ENCODE results near the gene ZBTB38. TPM values are rescaled to one million over a fixed set of nuclear protein-coding genes. Genes with fewer than 3 reads are reported as not detected.

ZBTB38 gene
- total and polyA plus RNA-seq, 2 of the 13 experiments (the other 11 are each of a cell fraction or from before 2014, with no cell fraction given): 26.8 to 51.7 TPM

DNA sequence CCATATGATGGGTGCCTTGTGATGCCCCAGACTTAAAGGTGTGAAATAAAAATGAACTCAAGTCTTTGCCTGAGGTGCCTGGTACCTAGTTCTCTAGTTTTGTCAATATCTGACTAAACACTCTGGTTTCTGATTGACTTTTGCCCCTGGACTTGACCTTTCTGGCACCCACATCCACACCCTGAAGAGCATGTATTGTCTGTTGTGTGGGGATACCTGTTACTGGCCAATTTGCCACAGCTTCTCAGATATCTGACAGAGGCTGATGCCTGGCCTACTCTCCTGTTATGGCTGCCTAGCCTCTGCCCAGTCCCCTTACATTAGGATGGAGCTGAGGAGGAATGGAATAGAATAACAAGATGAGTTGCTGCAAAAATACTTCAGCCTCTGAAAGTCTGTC lies 3.6 kb downstream of the ZBTB38 start:
- peak overlapping the region; percentile 16 for H3K4me2 ChIP-seq (ENCODE audit: low read depth, low read length)
- in situ Hi-C loops (cut with HindIII; ENCODE audit: extremely low pct_ligation_motif_present, low pct_unique_long_range_greater_than_20kb) (no loop called here), intact Hi-C loops (cut with micrococcal nuclease; ENCODE audit: unreplicated experiment) (no loop called here)
- H3K9ac ChIP-seq (ENCODE audit: insufficient read depth, low read depth, low read length): no peak overlapping the region; the same call in 1 of the 2 replicates
- H3K36me3 ChIP-seq (replicated peaks in 1 of 2; ENCODE audit: control insufficient read depth in 1 of 2, insufficient read depth in 2 of 2, low read length in 2 of 2): peaks cover 4 to 25% of the 10 kb centered on the region in 2 experiments; a peak in 3 of 5 replicates
- ATAC-seq: no peak
- no peak for FAIRE-seq
- H3K9me3 ChIP-seq (ENCODE audit: low read length): no peaks in the 10 kb centered on the region
- peaks cover 61% of the 10 kb centered on the region for H3K4me1 ChIP-seq (ENCODE audit: insufficient read depth, low read length)
- ChIA-PET CTCF (ENCODE audit: low intra/inter-chr PET ratio, low total read pairs) (no interaction called here), POLR2A (interaction anchor here (3.9 kb wide), 1 partner anchor 41 kb away, joined by 16 read pairs; no protein-coding TSS in a partner anchor)
- no peaks in the 10 kb centered on the region for H4K20me1 ChIP-seq (ENCODE audit: insufficient read depth, low read length)
- peaks cover 16% of the 10 kb centered on the region for H3K79me2 ChIP-seq (ENCODE audit: insufficient read depth, low read length)
- H3K27ac ChIP-seq (ENCODE audit: extremely low read length, insufficient read depth, low read length): no peak overlapping the region
- no peak overlapping the region for H3K4me3 ChIP-seq (replicated peaks in 1 of 3; ENCODE audit: insufficient read depth in 1 of 3, low read depth in 2 of 3, low read length in 3 of 3)
- BruUV-seq (replicated peaks): no TSS peak
- H3K27me3 ChIP-seq (ENCODE audit: control insufficient read depth in 1 of 2, insufficient read depth in 2 of 2, low read length in 2 of 2): no peaks in the 10 kb centered on the region
- DNase-seq (ENCODE audit: low spot score): no peak
- TF ChIP-seq STAT5B (CRISPR knock-in tag; IDR thresholded peaks at IDR 0.05) (no peak), RARA (CRISPR knock-in tag; IDR thresholded peaks at IDR 0.05) (peak; percentile 63), SKI (IDR thresholded peaks at IDR 0.05; ENCODE audit: partially characterized antibody) (peak; percentile 12), NR2F6 (IDR thresholded peaks at IDR 0.05) (0 out of 2 replicates have a peak, but pooled peaks have one; percentile 29), NR2F6 (CRISPR knock-in tag; IDR thresholded peaks at IDR 0.05) (peak; percentile 26; the same call in 1 of the 2 replicates), NCOA2 (CRISPR knock-in tag; IDR thresholded peaks at IDR 0.05) (no peak), RBAK (CRISPR knock-in tag; IDR thresholded peaks at IDR 0.05) (0 out of 2 replicates have a peak, but pooled peaks have one; percentile 57), ZNF12 (CRISPR knock-in tag; IDR thresholded peaks at IDR 0.05) (no peak)
- TF ChIP-seq, protein P1, sequence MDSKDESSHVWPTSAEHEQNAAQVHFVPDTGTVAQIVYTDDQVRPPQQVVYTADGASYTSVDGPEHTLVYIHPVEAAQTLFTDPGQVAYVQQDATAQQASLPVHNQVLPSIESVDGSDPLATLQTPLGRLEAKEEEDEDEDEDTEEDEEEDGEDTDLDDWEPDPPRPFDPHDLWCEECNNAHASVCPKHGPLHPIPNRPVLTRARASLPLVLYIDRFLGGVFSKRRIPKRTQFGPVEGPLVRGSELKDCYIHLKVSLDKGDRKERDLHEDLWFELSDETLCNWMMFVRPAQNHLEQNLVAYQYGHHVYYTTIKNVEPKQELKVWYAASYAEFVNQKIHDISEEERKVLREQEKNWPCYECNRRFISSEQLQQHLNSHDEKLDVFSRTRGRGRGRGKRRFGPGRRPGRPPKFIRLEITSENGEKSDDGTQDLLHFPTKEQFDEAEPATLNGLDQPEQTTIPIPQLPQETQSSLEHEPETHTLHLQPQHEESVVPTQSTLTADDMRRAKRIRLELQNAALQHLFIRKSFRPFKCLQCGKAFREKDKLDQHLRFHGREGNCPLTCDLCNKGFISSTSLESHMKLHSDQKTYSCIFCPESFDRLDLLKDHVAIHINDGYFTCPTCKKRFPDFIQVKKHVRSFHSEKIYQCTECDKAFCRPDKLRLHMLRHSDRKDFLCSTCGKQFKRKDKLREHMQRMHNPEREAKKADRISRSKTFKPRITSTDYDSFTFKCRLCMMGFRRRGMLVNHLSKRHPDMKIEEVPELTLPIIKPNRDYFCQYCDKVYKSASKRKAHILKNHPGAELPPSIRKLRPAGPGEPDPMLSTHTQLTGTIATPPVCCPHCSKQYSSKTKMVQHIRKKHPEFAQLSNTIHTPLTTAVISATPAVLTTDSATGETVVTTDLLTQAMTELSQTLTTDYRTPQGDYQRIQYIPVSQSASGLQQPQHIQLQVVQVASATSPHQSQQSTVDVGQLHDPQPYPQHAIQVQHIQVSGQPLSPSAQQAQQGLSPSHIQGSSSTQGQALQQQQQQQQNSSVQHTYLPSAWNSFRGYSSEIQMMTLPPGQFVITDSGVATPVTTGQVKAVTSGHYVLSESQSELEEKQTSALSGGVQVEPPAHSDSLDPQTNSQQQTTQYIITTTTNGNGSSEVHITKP (CRISPR knock-in tag; IDR thresholded peaks at IDR 0.05; ENCODE audit: low read depth): no peak
- no peak overlapping the region for H2AFZ ChIP-seq (ENCODE audit: low read length)

All from HepG2 (cell line).